T-helper 1 cell treated with Interleukin-12 subunit alpha and Interleukin-12 subunit beta and Interleukin-4 antibody, amounts not matched to agents 30 μg/mL and 1 μg/mL, for 36 hours (primary cell): ENCODE results near the gene GLRA1.
"Not testable (repeated sequence)": the region's sequence is repeated elsewhere in the genome, so short reads cannot be mapped to it uniquely, and the experiment has no call there.

Experiments
- H3K27ac Mint-ChIP-seq: one replicate; pipeline ENCODE4 v1.8.0; 2021; ENCODE audit warnings: mild to moderate bottlenecking, mixed read lengths
- H3K27me3 Mint-ChIP-seq: one replicate; pipeline ENCODE4 v1.8.0; 2021; ENCODE audit warnings: low read depth, mixed read lengths
- H3K36me3 Mint-ChIP-seq: one replicate; pipeline ENCODE4 v1.8.0; 2021; ENCODE audit warnings: low read depth, mixed read lengths
- H3K4me1 Mint-ChIP-seq: one replicate; pipeline ENCODE4 v1.8.0; 2021; ENCODE audit warnings: low read depth, mixed read lengths
- H3K4me3 Mint-ChIP-seq: one replicate; pipeline ENCODE4 v1.8.0; 2021; ENCODE audit warnings: mild to moderate bottlenecking, moderate library complexity, mixed read lengths
- H3K9me3 Mint-ChIP-seq: one replicate; pipeline ENCODE4 v1.8.0; 2021; ENCODE audit warnings: mixed read lengths

The GLRA1 gene

DNA sequence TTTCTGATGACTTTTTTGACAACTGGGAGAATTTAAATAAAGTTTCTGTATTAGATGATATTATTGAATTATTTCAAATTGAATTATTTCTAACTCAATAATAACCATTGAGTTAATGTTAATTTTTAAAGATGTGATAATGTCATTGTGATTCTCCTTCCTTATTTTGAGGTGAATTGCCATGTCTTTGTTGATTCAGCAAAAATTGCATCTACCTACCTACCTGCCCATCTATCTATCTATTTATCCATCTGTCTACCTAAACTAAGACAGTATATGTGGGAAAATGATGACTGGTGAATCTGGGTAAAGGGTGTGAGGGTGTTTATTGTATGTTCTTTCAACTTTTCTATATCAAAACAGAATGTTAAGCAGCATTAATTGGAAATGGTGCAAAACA is 77.9 kb downstream of the GLRA1 start:
- H3K27me3 Mint-ChIP-seq = no peaks in the 10 kb centered on the region
- H3K36me3 Mint-ChIP-seq = no peaks in the 10 kb centered on the region
- H3K4me3 Mint-ChIP-seq = no peak overlapping the region
- H3K9me3 Mint-ChIP-seq = no peaks in the 10 kb centered on the region
- no peaks in the 10 kb centered on the region for H3K4me1 Mint-ChIP-seq
- H3K27ac Mint-ChIP-seq = no peak overlapping the region

DNA sequence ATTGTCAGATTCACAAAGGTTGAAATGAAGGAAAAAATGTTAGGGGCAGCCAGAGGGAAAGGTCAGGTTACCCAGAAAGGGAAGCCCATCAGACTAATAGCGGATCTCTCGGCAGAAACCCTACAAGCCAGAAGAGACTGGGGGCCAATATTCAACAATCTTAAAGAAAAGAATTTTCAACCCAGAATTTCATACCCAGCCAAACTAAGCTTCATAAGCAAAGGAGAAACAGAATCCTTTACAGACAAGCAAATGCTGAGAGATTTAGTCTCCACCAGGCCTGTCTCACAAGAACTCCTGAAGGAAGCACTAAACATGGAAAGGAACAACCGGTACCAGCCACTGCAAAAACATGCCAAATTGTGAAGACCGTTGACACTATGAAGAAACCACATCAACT is 91.8 kb downstream of the GLRA1 start:
- H3K4me1 Mint-ChIP-seq, H3K4me3 Mint-ChIP-seq, H3K27ac Mint-ChIP-seq, H3K27me3 Mint-ChIP-seq: not testable (repeated sequence)
- peaks cover 59% of the 10 kb centered on the region for H3K9me3 Mint-ChIP-seq
- H3K36me3 Mint-ChIP-seq = peaks cover 20% of the 10 kb centered on the region

DNA sequence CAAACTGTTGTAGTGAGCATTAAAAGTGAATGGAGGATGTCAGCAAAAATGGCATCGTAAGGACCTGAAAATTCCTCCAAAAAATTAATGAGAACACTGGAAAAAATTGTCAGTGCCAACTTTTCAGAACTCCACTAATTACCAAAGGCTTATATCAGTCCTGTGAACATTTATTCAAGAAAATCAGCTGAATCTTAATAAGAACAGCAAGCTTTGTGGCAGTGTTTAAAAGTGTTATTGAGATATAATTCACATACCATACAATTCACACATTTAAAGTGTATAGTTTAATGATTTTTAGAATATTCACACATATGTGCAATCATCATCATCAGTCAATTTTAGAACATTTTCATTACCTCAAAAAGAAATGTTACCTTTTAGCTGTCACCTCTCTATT is 95.3 kb downstream of the GLRA1 start:
- Mint-ChIP-seq H3K4me1 (peaks cover 2% of the 10 kb centered on the region), H3K4me3 (no peak overlapping the region), H3K9me3 (peaks cover 34% of the 10 kb centered on the region), H3K36me3 (peaks cover 16% of the 10 kb centered on the region), H3K27me3 (no peaks in the 10 kb centered on the region), H3K27ac (no peak overlapping the region)

DNA sequence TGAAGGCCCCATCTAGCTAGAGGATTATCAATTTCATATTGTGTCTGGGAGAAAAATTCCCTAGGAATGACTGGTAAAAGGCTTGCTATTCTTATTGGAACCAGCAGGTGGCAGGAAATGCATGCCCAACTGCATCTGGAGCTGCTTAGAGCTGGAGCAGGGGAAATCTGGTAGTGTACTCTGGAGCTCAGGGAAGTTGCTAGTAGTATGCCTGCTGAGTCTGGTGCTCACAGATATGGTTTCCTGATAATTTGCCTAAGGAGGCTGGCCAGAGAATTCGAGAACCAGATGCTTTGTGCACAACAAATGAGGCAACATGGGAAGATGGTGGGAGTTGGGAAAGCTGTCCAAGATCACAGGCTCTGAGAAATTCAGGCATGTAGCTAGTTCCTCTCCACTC is 99.2 kb downstream of the GLRA1 start:
- H3K9me3 Mint-ChIP-seq = no peaks in the 10 kb centered on the region
- H3K27me3 Mint-ChIP-seq = no peaks in the 10 kb centered on the region

DNA sequence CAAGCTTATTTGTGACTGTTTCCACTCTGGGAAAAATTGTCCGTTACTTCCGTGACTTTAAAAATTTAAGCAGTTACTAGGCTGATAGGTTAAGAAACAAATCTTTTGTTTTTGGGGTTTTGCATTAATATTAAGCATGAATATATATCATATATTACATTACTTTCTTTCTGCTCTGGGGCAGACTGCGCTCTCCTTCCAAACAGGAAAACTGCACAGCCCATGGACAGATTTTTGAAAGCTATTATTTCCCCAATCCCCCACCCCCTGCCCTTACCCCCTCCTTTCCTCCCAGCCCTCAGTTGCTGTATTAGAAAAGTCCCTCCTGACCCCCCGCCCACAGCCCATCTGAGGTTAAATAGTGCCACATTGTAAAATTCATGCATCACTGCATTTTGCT is 102.5 kb downstream of the GLRA1 start:
- Mint-ChIP-seq H3K36me3 (peaks cover 4% of the 10 kb centered on the region), H3K4me1 (peaks cover 2% of the 10 kb centered on the region), H3K4me3 (no peak overlapping the region), H3K27me3 (no peaks in the 10 kb centered on the region), H3K27ac (no peak overlapping the region), H3K9me3 (no peaks in the 10 kb centered on the region)

More for the DNA sequence above, 99.2 kb downstream of the GLRA1 start:
- H3K36me3 Mint-ChIP-seq = peaks cover 8% of the 10 kb centered on the region
- no peak overlapping the region for H3K4me3 Mint-ChIP-seq
- H3K4me1 Mint-ChIP-seq = peaks cover 2% of the 10 kb centered on the region
- H3K27ac Mint-ChIP-seq = no peak overlapping the region

DNA sequence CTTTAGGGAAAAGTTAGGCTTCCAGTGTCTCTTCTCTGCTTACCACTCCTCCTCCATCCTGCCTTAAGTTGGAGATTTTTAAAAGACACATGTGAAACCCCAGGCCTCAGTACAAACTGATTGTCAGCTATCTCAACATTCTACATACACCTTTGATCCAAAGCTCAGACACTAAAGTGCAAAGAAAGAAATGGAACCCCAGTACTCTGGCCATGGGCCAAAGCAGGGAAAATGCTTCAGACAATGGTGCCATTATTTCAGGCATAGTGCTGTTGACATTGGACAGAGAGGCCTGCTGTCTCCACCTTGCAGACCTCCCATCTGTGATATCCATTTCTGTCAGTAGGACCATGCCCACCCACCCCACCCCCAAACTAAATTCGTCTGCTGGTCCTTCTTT is 103.7 kb downstream of the GLRA1 start:
- Mint-ChIP-seq H3K27me3 (no peaks in the 10 kb centered on the region), H3K36me3 (peaks cover 9% of the 10 kb centered on the region), H3K4me1 (peaks cover 2% of the 10 kb centered on the region), H3K4me3 (no peak overlapping the region), H3K27ac (no peak overlapping the region), H3K9me3 (no peaks in the 10 kb centered on the region)

DNA sequence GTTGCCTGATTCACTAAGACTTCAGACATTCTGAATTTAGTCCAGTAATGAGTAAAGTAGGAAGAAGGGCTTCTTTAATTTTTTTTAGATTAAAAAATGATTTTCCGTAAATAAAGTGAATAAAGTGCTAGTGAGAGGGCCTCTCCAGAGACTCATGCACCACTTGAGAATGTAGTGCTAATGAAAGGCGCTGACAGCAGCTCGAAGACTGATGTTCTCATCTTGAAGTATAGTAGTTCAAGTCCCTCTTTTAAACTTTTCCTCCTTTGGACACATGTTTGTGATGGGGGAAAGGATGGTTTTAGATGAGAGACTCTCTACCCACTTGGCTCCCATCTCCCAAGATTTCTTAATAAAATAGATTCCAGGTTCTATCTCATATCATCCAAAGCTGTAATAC is 104.4 kb downstream of the GLRA1 start:
- no peaks in the 10 kb centered on the region for H3K9me3 Mint-ChIP-seq
- no peak overlapping the region for H3K27ac Mint-ChIP-seq
- H3K4me3 Mint-ChIP-seq = no peak overlapping the region
- no peaks in the 10 kb centered on the region for H3K27me3 Mint-ChIP-seq
- peaks cover 13% of the 10 kb centered on the region for H3K36me3 Mint-ChIP-seq
- H3K4me1 Mint-ChIP-seq = peaks cover 2% of the 10 kb centered on the region

DNA sequence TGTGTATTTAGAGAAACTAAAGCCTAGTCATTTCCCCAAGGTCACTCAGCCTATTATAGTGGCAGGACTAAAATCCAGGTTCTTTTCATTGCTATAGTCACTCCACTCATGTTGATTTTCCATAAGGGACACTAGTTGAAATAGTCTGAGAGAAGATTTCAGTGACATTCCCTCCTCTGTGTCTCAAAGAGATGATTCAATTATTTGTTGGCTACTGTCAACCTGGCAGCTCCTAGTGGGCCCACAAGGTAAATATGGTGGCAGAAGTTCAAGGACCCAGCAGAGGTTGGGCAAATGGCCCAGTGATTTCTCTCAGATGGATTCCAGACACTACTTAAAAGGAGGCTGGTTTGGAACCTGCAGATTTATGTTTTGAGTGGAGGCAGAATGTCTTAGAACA is 104.8 kb downstream of the GLRA1 start:
- H3K9me3 Mint-ChIP-seq = no peaks in the 10 kb centered on the region
- peaks cover 16% of the 10 kb centered on the region for H3K36me3 Mint-ChIP-seq
- H3K27me3 Mint-ChIP-seq = no peaks in the 10 kb centered on the region
- peaks cover 2% of the 10 kb centered on the region for H3K4me1 Mint-ChIP-seq
- H3K27ac Mint-ChIP-seq = no peak overlapping the region
- no peak overlapping the region for H3K4me3 Mint-ChIP-seq

DNA sequence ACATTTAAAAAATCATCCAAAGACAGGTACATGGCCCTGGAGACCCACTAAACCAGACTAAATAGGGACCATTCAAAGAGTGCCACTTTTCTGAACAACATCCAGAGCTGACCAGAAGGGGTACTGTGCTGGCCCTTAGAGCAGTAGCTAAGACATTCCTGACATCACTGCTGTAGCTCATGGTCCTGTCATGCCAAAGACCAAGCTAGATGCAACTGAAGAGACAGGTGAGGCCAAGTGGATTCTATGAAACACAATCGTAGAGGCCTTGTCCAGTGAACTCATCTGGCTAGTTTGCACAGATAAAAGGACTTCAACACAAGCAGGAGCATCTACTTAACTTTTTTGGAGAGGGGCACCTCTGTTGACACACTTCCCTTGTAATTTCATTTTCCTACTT is 109.6 kb downstream of the GLRA1 start:
- H3K9me3 Mint-ChIP-seq = no peaks in the 10 kb centered on the region
- no peaks in the 10 kb centered on the region for H3K27me3 Mint-ChIP-seq
- H3K27ac Mint-ChIP-seq = no peak overlapping the region
- H3K4me3 Mint-ChIP-seq = no peak overlapping the region
- H3K36me3 Mint-ChIP-seq = peaks cover 43% of the 10 kb centered on the region
- H3K4me1 Mint-ChIP-seq = peaks cover 3% of the 10 kb centered on the region

DNA sequence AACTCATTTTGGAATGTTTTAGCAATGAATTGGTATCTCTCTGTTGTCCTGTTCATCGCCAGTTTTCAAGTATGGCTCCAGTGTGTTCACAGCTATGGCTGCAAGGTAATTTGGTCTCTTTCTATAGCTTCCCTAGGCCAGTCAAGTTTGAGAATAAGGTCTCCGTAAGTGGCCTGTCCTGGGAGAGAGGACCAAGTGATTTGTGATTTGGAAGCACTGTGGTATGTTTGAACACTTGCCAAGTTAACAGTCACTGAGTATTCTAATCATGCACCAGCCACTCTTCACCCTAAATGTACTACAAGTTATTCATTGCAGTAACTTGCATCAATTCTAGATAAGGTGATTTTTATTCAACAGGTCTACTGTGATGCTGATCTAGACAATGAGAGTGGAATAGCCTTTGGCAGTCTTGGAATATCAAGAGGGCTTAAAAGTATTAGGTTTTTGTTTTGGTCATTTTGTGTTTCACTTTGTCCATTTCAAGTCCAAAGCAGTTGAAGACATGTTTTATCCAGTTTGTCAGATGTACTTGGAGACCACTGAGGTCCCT is 111.8 kb downstream of the GLRA1 start:
- Mint-ChIP-seq H3K4me3 (no peak overlapping the region), H3K27me3 (no peaks in the 10 kb centered on the region)

DNA sequence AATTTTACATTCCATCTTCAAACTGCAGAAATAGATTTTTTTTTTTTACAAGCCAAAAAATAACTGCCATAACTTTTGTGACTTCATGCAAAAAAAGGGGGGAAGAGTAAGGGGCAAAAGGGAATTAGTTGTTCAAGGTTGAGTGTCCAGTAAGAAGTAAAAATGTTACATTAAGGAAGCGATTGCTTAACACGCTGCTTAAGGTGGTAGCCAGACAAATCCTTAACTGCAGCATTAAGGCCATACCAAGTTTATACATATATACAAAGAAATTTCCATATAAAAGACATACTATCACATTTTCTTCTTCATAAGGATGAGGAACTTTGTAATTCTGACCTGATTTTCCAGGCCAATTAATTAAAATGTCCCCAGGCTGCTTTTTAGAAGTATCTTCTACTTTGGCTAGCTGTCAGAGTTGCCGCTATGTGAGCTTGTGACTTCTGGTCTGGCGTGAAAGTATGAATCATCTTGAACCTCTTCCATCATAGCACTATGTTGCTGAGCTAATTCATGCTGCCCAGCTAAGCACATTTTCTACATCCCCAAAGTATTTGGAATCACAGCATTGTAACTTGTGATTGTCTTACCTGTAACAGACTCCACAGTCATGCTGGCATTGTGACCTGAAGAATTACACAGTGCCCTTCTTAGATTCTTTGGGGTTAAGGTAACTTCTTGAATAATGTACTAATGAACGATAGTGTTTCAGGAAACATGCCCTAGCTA is 112.9 kb downstream of the GLRA1 start:
- H3K36me3 Mint-ChIP-seq = peaks cover 66% of the 10 kb centered on the region
- H3K27me3 Mint-ChIP-seq = no peaks in the 10 kb centered on the region
- H3K4me1 Mint-ChIP-seq = peaks cover 8% of the 10 kb centered on the region
- H3K4me3 Mint-ChIP-seq = no peak overlapping the region
- H3K9me3 Mint-ChIP-seq = no peaks in the 10 kb centered on the region
- H3K27ac Mint-ChIP-seq = no peak overlapping the region

More for the DNA sequence above, 111.8 kb downstream of the GLRA1 start:
- H3K9me3 Mint-ChIP-seq = no peaks in the 10 kb centered on the region
- H3K36me3 Mint-ChIP-seq = peaks cover 58% of the 10 kb centered on the region
- no peak overlapping the region for H3K27ac Mint-ChIP-seq
- peaks cover 6% of the 10 kb centered on the region for H3K4me1 Mint-ChIP-seq

DNA sequence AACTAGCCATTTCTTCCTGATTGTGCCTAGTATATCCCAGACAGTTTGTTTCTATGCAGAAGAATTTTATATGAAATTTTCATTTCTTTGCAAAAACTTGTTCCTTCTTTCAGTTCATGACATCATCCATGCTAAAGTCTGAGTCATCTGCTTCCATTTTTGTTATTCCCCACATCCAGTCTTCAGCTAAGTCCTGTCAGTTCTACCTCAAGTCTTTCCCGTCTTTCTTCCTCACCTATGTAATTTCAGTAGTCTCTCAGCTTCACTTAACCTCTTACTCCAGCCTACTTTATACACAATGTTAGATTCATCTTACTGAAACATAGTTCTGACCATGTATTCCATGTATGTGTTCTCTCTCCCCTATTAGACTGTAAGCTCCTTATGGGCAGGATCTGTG is 113.8 kb downstream of the GLRA1 start:
- Mint-ChIP-seq H3K4me3 (no peak overlapping the region), H3K36me3 (peaks cover 68% of the 10 kb centered on the region), H3K27me3 (no peaks in the 10 kb centered on the region), H3K9me3 (no peaks in the 10 kb centered on the region), H3K4me1 (peaks cover 8% of the 10 kb centered on the region), H3K27ac (no peak overlapping the region)

DNA sequence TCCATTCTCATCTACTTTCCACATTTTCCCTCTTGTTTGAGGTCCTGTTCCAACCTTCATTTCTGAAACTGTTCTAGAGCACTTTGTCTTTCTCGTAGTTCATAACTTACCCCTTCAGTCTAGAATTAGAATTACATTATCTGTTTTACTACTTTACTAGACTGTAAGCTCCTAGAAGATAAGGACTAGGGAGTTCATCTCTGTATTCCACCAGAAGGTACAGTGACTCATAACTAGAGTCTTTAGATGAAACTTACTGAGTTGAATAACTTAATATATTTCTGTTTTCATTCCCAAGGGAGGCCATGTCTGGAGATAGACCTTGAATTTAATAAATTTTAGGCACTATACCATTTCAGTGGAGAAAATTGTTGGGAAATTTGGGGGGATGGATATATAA is 114.2 kb downstream of the GLRA1 start:
- Mint-ChIP-seq H3K4me3 (no peak overlapping the region), H3K27me3 (no peaks in the 10 kb centered on the region), H3K36me3 (peaks cover 71% of the 10 kb centered on the region), H3K9me3 (no peaks in the 10 kb centered on the region), H3K4me1 (peaks cover 10% of the 10 kb centered on the region), H3K27ac (no peak overlapping the region)

DNA sequence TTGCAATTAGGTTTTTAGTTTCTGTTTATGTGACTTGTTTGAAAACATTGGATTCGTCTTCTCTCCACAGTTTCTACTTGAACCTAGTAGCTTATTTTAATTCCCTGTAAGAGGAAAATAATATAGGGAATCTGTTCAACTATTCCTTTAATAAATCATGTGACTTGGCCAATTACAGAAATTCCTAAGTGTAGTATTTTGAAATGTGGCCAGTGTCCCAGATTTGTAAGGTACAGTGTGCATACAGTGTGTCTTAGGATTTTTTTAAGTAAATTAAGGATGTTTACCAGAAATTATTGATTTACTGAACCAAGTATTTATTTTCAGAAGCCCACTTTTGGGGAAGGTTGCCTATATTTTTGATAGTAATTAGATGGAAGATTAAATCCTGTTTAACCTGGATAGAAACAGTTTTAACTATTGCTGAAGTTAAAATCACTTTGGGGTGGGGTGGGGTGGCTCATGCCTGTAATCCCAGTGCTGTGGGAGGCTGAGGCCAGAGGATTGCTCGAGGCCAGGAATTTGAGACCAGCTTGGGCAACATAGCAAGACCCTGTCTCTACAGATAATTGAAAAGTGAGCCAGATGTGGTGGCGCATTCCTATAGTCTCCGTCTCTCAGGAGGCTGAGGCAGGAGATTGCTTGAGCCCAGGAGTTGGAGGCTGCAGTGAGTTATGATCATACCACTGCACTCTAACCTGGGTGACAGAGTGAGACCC is 116.0 kb downstream of the GLRA1 start:
- peaks cover 75% of the 10 kb centered on the region for H3K36me3 Mint-ChIP-seq
- no peak overlapping the region for H3K27ac Mint-ChIP-seq
- peaks cover 11% of the 10 kb centered on the region for H3K4me1 Mint-ChIP-seq
- no peaks in the 10 kb centered on the region for H3K9me3 Mint-ChIP-seq
- no peaks in the 10 kb centered on the region for H3K27me3 Mint-ChIP-seq
- no peak overlapping the region for H3K4me3 Mint-ChIP-seq
